Measurements from ENCODE around the gene PLEK2.

Gene PLEK2

GRCh38 chr14:67441256-67441655 is 29.3 kb upstream of the PLEK2 start:
- DNase-seq (ENCODE audit: low read depth) = no peak
- H3K4me3 ChIP-seq (ENCODE audit: low read length) = no peak overlapping the region
- TF ChIP-seq CTCF (IDR thresholded peaks at IDR 0.05; ENCODE audit: insufficient read depth, low read depth, low read length, missing control alignments) = no peak

- H3K4me3 ChIP-seq (ENCODE audit: low read length) = no peak overlapping the region
- peak; percentile 51 for DNase-seq (ENCODE audit: low read depth)
- TF ChIP-seq CTCF (IDR thresholded peaks at IDR 0.05; ENCODE audit: insufficient read depth, low read depth, low read length, missing control alignments) = no peak
Measured at GRCh38 chr14:67440513-67440912, 28.5 kb upstream of the PLEK2 start.

- H3K4me3 ChIP-seq (ENCODE audit: low read length) = no peak overlapping the region
- no peak for DNase-seq (ENCODE audit: low read depth)
- TF ChIP-seq CTCF (IDR thresholded peaks at IDR 0.05; ENCODE audit: insufficient read depth, low read depth, low read length, missing control alignments) = no peak
Measured at GRCh38 chr14:67438969-67439368, 27.0 kb upstream of the PLEK2 start.

GRCh38 chr14:67436006-67436866 is 24.3 kb upstream of the PLEK2 start:
- DNase-seq (ENCODE audit: low read depth) = no peak
- TF ChIP-seq CTCF (IDR thresholded peaks at IDR 0.05; ENCODE audit: insufficient read depth, low read depth, low read length, missing control alignments) = no peak

GRCh38 chr14:67435603-67436002 is 23.6 kb upstream of the PLEK2 start:
- no peak overlapping the region for H3K4me3 ChIP-seq (ENCODE audit: low read length)
- no peak for DNase-seq (ENCODE audit: low read depth)
- no peak for TF ChIP-seq CTCF (IDR thresholded peaks at IDR 0.05; ENCODE audit: insufficient read depth, low read depth, low read length, missing control alignments)

More at GRCh38 chr14:67436006-67436866, 24.3 kb upstream of the PLEK2 start:
- H3K4me3 ChIP-seq (ENCODE audit: low read length) = no peak overlapping the region

GRCh38 chr14:67432050-67432564 is 20.1 kb upstream of the PLEK2 start:
- TF ChIP-seq CTCF (IDR thresholded peaks at IDR 0.05; ENCODE audit: insufficient read depth, low read depth, low read length, missing control alignments) = no peak
- no peak for DNase-seq (ENCODE audit: low read depth)
- H3K4me3 ChIP-seq (ENCODE audit: low read length) = no peak overlapping the region
